COLO829 (cell line): ENCODE measurements around the gene PHF20.
"Not testable (repeated sequence)": the region's sequence is repeated elsewhere in the genome, so short reads cannot be mapped to it uniquely, and the experiment has no call there.

Experiments used
- DNase-seq: peaks from one replicate; pipeline ENCODE4 v3.0.0; 2012; ENCODE audit warnings: low spot score

PHF20 gene

DNA sequence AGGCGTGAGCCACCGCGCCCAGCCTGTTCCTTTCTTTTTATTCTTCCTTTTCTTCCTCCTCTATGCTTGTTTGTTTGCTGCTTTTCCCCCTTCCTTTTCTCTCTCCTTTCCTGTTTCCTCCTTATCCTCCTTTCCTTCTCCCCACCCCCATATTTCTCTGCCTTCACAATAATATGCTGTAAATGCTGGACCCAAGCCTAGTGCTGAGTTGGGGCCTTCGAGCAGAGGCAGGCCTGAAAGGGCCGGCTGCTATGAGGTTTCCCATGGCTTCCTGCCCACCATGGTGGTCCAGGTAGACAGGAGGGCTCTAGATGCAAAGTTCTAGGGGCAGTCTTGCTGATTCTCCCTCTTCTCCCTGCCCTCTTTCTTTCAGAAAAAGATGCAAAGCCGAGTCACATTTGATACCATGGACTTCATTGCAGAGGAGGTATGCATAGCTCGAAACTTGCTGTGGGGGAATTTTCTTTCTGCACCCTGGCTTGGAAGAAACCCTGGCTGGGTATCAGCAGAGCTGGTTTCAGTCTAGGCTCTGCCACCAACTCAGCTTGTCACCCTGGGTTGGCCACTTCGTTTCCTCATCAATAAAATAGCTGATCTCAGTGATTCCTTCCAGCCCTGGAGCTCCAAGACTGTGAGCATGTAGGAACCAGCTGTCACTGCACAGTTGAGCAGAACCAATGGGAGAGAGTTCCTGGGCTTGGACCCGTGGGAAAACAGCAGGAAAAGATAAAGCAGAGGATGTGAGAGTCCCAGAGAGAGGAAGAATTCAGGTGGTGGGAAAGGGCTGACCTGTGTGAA is 204.0 kb downstream of the PHF20 start:
- DNase-seq: no peak

- DNase-seq: peak; percentile 32
These were observed 206.3 kb downstream of the PHF20 start for GRCh38 chr20:35978041-35978513.

GRCh38 chr20:35979544-35979943 is 207.7 kb downstream of the PHF20 start:
- no peak for DNase-seq

DNA sequence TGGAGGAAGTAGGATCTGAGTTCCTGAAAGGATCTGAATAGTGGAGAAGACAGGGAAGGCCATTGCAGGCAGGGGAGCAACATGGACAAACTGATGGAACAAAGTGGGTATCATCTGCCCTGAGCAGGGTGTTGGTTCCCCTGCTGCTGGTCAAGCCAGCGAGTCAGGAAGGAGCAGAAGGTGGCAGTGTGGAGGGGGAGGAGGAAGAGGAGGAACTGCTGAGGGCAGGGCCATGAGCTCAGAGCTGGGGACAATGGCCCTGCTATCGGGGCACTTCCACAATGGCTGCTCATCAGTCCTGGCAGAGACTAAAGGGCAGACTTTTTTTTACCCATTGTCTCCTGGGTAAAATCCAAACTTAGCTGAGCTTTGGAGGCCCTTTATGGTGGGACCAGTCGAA is 210.2 kb downstream of the PHF20 start:
- DNase-seq: no peak

- no peak for DNase-seq
These were observed 212.6 kb downstream of the PHF20 start for GRCh38 chr20:35984382-35984781.

DNA sequence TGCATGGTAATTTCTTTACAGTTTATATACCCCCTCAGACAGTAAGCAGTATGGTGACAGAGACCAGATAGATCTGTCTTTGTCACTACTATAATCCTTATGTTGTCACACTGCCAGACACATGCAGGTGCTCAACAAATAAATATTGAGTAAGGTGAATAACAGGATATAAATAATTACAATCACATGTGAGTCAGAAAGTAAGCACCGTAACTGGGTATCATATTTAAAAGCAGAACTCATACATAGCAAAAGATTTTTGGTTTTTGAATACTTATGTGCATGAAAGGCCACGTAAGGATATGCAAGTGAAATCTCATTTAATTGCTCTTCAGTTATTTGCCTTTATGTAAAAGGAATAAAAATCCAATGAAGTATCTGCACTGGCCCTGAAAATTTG is 214.0 kb downstream of the PHF20 start:
- DNase-seq: no peak

DNA sequence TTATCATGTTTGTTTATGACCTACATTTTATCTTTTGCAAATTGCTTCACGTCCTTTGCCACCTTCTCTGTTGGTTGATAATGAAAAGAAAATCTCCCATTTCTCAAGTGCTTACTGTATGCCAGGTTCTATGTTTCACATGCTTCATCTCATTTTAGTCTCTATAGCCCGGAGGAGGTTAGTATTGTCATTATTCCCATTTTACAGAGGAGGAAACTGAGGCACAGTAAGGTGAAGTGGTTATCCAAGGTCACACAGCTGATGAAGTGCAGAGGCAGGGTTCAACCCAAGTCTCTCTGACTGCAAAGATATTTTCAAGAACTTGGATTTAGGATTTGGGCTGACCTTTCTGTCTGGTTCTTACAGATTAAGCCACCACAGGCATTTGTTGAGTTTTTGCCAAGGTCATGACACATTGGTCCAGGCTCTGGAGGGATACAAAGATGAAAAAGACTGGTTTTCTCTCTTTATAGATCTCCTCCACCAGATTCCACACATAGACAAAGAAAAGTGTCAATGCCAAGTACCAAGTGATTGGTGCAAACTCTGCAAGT is 217.2 kb downstream of the PHF20 start:
- no peak for DNase-seq

DNA sequence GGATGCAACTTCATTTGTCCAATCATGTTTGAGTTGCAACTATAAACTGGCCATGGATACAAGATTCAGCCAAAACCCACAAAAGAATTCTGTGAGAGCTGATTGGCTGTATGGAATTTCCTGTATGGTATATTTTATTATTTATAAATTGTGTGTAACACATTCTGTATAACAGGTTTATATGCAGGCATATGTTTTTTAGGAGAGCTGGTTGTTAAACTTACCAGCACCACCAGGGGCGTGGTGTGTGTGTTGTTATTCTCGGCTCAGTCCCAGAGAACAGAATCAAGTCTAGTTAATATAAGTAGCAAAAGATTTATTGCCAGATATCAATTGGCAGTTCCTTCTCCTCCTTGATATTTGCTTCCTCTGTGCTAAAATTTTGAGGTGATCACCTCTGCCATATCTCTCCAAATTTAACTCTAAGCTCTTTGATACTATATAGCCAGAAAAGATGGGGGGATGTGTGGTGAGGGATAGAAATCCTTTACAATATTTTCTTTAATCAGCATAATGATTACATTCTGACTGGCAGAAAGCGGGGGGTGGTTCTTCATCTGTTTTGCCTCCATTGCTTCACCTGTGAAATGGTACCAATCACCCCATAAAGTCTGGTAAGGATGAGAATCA is 219.4 kb downstream of the PHF20 start:
- DNase-seq: peak; percentile 70

GRCh38 chr20:35992713-35993335 is 221.0 kb downstream of the PHF20 start:
- peak; percentile 87 for DNase-seq

- DNase-seq: peak; percentile 81
These were observed 223.2 kb downstream of the PHF20 start for GRCh38 chr20:35994994-35995453.

DNA sequence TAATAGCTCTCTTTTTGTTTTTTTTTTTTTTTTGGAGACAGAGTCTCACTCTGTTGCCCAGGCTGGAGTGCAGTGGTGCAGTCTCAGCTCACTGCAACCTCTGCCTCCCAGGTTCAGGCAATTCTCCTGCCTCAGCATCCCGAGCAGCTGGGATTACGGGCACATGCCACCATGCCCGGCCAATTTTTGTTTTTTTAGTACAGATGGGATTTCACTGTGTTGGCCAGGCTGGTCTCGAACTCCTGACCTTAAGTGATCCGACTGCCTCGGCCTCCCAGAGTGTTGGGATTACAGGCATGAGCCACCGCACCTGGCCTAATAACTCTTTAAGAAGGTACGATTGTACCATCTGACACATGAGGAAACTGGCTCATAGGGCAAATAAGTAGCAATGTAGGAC is 224.7 kb downstream of the PHF20 start:
- not testable (repeated sequence) for DNase-seq
